Erythroblast (primary cell): ENCODE results near the gene PRL.

Experiments
- DNase-seq, 2 experiments: peaks; one replicate each; lab custom pipeline; 2025; lab: John Stamatoyannopoulos, UW
- GATA1 ChIP-seq: IDR thresholded peaks from 2 replicates; pipeline ENCODE4 v1.6.1; 2011; ENCODE audit warnings: low read depth, mild to moderate bottlenecking, control low read depth, low read length, moderate library complexity
- POLR2A ChIP-seq: IDR thresholded peaks from 2 replicates; pipeline ENCODE4 v1.6.1; 2011; ENCODE audit warnings: mild to moderate bottlenecking, low read length

The PRL gene

DNA sequence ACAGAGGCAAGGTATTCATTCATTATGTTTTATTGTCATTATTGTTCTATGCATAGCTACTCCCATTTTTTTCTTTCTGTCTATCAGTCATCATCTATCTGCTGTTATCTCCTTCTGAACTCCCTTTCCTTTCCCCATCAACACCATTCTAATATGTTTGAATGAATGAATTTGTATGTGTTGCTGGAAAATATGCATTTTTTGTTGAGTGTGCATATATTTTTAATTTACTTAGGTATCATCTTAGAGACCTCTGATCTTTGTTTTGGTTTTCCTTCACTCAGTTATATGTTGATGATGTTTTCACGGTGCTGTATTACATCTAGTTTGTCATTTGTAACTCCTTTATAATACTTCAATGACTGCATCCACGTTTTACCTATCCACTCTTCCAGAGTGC is 12.1 kb upstream of the PRL start:
- DNase-seq: no peak
- no peak for TF ChIP-seq GATA1
- no peak for TF ChIP-seq POLR2A

- TF ChIP-seq GATA1 (no peak), POLR2A (no peak)
- no peak for DNase-seq
These were observed 10.1 kb upstream of the PRL start for GRCh38 chr6:22306741-22307466.

GRCh38 chr6:22302838-22303237 is 6.0 kb upstream of the PRL start:
- DNase-seq: no peak
- TF ChIP-seq GATA1 (no peak), POLR2A (no peak)

GRCh38 chr6:22300273-22300998 is 3.6 kb upstream of the PRL start:
- no peak for DNase-seq
- no peak for TF ChIP-seq GATA1
- TF ChIP-seq POLR2A: no peak

GRCh38 chr6:22298475-22298890 is 1.6 kb upstream of the PRL start:
- DNase-seq: no peak
- TF ChIP-seq POLR2A (no peak), GATA1 (no peak)

DNA sequence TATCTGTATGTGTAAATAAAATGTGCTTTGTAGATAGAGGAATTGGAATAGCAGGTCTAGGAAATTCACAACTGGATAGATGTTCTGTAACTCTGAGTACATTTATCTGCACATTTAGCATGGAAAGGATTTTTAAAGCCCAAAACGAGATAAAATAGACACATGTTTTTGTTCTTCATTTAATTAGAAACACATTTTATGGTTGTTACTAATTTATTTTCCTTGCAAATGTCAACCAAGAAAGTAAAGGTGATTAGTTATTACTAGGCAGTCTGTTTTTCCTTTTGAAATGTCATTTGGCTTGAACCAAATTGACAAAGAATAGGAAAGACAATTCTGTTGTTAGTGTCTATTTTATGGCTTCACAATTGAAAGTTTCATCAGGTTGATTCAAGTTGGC is 769 bp downstream of the PRL start:
- DNase-seq: no peak
- TF ChIP-seq POLR2A (no peak), GATA1 (no peak)

GRCh38 chr6:22295145-22295544 is 1.7 kb downstream of the PRL start:
- TF ChIP-seq POLR2A: no peak
- no peak for TF ChIP-seq GATA1
- no peak for DNase-seq

- no peak for DNase-seq
- TF ChIP-seq GATA1 (no peak), POLR2A (no peak)
These were observed 2.5 kb downstream of the PRL start for GRCh38 chr6:22294301-22294700.

DNA sequence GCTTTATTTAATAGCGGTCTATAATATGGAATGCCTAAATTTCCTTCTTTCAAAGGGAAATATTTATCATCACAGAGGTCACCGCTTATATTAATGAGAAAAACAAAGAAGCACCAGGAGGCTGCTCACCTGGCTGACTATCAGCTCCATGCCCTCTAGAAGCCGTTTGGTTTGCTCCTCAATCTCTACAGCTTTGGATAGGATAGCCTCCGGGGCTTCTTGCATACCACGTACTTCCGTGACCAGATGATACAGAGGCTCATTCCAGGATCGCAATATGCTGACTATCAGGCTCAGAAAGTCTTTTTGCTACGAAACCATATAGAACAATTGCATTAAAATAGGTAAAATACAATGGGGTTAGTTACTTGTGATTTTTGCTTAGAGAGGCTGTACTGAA is 6.8 kb downstream of the PRL start:
- no peak for DNase-seq
- TF ChIP-seq GATA1 (no peak), POLR2A (no peak)

DNA sequence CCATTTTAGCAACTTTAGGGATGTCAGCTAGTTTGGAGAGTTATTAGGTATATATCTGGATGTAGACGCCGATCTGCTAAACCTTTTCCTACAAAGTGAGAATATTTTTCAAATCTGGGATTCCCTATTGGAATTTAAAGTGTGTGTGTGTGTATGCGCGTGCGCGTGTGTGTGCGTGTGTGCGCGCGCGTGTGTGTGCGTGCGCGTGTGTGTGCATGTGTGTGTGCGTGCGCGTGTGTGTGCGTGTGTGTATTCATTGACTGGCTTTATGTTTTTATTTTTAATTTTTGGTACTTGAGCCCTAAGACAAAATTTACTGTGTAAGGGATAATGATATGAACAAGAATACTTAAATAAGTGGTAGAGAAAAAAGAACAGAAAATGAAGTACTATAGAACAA is 8.1 kb downstream of the PRL start:
- no peak for TF ChIP-seq POLR2A
- DNase-seq: no peak

- no peak for DNase-seq
These were observed 12.2 kb downstream of the PRL start for GRCh38 chr6:22284666-22285065.

DNA sequence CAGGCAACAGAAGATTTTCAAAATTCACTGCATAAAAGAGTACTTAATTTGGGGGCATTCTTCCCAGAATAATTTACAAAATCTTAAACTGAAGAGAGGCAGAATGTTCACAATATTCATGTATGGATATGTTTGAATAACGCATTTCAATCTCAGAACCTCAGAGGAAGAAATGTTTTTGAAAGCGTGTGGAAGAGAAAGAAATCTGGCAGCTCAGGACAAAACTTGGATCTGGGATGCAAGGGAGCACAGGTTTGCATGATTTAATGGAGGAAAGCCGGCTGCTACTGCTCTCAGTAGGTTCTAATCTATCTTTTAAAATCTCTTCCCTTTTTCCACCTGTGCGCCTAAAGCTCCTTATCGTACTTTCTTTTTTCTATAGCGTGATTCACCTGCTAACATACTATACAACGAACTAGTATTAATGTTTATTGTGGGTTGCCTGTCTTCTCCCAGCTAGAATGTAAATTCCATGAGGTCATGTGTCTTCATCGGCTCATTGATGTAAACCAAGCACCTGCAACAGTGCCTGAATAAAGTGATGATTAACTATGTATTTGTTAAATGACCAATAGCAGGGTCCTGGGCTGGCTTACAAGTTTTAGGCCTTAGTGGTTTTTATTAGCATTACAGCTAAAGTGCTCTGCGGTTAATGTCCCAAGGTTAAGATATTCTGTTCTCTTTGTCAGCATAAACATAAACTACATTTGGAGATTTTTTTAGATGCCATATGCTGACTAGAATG is 15.3 kb downstream of the PRL start:
- DNase-seq: no peak
- TF ChIP-seq GATA1 (no peak), POLR2A (no peak)

More at GRCh38 chr6:22284666-22285065, 12.2 kb downstream of the PRL start:
- TF ChIP-seq GATA1: no peak
- TF ChIP-seq POLR2A: no peak

DNA sequence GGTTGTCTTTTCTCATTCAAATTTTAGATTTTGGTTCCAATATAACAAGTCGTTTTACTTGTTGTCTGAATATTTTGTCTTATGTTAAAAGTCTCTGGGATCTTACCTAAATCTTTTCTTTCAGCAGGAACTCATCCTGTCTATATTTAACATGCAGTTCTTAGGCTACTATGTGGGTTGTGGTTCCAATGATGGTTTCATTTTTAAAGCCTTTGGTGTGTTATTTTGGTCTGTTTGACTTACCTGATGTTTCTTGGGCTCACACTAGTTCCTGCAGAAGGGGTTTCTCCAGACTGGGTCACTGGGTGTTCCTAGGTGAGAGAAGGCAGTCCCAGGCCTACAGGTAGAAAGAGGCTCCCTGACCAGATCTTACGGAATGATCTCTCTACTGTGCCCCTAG is 17.4 kb downstream of the PRL start:
- TF ChIP-seq POLR2A (no peak), GATA1 (no peak)
- DNase-seq: no peak

DNA sequence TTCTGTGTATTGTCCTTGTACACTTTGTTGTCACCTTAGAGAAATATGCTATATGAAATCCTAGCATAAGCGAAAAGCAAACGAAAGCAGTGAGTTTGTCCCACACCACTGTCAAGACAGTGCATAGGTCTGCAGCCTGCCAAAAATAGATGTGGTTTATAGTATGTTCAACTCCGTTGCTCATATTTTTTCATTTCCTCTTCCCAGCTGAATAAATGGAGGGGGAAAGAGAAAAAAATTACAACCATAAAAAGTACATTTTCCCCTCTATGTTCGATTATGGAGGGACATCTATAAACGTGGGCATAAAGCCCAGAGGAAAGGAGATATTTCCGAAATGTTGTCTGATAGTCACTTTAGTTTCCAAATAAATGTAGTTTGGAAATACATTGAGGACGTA is 25.8 kb downstream of the PRL start:
- no peak for DNase-seq
- TF ChIP-seq GATA1 (no peak), POLR2A (no peak)

DNA sequence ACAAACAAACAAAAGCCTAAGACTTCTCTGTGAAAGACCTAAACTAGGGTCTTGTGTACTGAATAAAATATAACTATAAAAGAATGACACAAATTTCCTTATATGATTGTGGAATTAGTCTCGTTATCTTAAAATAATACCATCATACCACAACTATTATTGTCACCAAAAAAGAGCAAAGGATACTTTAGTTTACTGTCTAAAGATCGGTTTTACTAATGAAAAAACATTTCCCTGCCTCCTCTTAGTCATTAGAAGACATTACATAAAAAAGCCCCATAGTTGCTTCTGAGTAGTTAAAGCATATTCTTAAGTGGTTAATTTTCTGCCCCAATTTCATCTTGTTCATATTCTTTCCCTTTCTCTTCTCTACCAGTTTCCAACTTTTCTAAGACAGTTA is 33.1 kb downstream of the PRL start:
- TF ChIP-seq GATA1 (no peak), POLR2A (no peak)
- DNase-seq: no peak
